ENCODE results near the gene COP1.

DNA sequence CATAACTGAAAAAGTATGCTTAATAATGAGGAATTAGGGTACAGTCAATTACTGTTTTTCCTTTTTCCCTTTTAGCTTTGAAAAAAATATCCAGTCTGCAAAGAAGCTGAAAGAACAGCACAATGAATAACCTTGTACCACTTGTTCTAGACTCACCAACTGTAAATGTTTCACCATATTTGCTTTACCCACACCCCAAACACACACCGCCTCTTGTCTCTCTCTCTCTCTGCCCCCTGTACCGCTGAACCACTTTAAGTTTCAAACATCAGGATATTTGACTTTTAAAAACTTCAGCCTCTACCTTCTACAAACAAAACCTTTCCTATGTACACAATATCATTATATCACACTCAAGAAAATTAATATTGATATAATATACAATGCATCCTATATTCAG lies 197.1 kb downstream of the COP1 start:
- no peak for TF ChIP-seq POLR2A (IDR thresholded peaks at IDR 0.05)
- TF ChIP-seq, protein P1, sequence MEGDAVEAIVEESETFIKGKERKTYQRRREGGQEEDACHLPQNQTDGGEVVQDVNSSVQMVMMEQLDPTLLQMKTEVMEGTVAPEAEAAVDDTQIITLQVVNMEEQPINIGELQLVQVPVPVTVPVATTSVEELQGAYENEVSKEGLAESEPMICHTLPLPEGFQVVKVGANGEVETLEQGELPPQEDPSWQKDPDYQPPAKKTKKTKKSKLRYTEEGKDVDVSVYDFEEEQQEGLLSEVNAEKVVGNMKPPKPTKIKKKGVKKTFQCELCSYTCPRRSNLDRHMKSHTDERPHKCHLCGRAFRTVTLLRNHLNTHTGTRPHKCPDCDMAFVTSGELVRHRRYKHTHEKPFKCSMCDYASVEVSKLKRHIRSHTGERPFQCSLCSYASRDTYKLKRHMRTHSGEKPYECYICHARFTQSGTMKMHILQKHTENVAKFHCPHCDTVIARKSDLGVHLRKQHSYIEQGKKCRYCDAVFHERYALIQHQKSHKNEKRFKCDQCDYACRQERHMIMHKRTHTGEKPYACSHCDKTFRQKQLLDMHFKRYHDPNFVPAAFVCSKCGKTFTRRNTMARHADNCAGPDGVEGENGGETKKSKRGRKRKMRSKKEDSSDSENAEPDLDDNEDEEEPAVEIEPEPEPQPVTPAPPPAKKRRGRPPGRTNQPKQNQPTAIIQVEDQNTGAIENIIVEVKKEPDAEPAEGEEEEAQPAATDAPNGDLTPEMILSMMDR (IDR thresholded peaks at IDR 0.05): no peak
- no peak for TF ChIP-seq POLR2AphosphoS5 (IDR thresholded peaks at IDR 0.05; ENCODE audit: insufficient read depth in 1 of 2, low read depth in 1 of 2)

Measured in vagina (tissue), 2 donors.